ENCODE measurements around the gene TRPT1. TPM values are rescaled to one million over a fixed set of nuclear protein-coding genes. Genes with fewer than 3 reads are reported as not detected.
A peak's percentile ranks its signal among the peaks of the same experiment; 100 is the strongest.

Gene TRPT1
- total and polyA plus RNA-seq, 9 of the 15 experiments (the other 6 are each of a cell fraction or from before 2014, with no cell fraction given): 4.6 to 41.7 (median 23.1) TPM

- FAIRE-seq: peak; percentile 92
- POLR2A ChIA-PET: interaction anchor here (0.5 to 1.0 kb wide), 4 partner anchors 9 to 256 kb away, joined by 3 read pairs; partner anchors contain the start of genes COX8A and FERMT3
- TF ChIP-seq VEZF1 (CRISPR knock-in tag; IDR thresholded peaks at IDR 0.05) (peak; percentile 56), TCFL5 (CRISPR knock-in tag; conservative IDR thresholded peaks at IDR 0.05) (no peak), TFAP4 (CRISPR knock-in tag; IDR thresholded peaks at IDR 0.05; ENCODE audit: borderline replicate concordance) (peak; percentile 82), POLR2B (IDR thresholded peaks at IDR 0.05; ENCODE audit: low read depth, partially characterized antibody) (peak; percentile 65), TBP (optimal IDR thresholded peaks at IDR 0.05; ENCODE audit: low read depth, low read length) (peak; percentile 56), ZNF232 (CRISPR knock-in tag; IDR thresholded peaks at IDR 0.05) (peak; percentile 74; the same call in 1 of the 2 replicates), KLF10 (CRISPR knock-in tag; IDR thresholded peaks at IDR 0.05) (no peak), BDP1 (IDR thresholded peaks at IDR 0.05; ENCODE audit: insufficient read depth, insufficient read length) (no peak), MCM5 (IDR thresholded peaks at IDR 0.05; ENCODE audit: low read depth) (no peak), CREB3 (tag; conservative IDR thresholded peaks at IDR 0.05; ENCODE audit: low read depth) (no peak), DPF2 (IDR thresholded peaks at IDR 0.05) (0 out of 2 replicates have a peak, but pooled peaks have one; percentile 6), PML (IDR thresholded peaks at IDR 0.05; ENCODE audit: low read length) (peak; percentile 47; the same call in 1 of the 2 replicates), RBBP5 (IDR thresholded peaks at IDR 0.05; ENCODE audit: borderline replicate concordance, insufficient read depth, low read length, poor library complexity, severe bottlenecking) (peak; percentile 44)
- TF ChIP-seq, protein P1, sequence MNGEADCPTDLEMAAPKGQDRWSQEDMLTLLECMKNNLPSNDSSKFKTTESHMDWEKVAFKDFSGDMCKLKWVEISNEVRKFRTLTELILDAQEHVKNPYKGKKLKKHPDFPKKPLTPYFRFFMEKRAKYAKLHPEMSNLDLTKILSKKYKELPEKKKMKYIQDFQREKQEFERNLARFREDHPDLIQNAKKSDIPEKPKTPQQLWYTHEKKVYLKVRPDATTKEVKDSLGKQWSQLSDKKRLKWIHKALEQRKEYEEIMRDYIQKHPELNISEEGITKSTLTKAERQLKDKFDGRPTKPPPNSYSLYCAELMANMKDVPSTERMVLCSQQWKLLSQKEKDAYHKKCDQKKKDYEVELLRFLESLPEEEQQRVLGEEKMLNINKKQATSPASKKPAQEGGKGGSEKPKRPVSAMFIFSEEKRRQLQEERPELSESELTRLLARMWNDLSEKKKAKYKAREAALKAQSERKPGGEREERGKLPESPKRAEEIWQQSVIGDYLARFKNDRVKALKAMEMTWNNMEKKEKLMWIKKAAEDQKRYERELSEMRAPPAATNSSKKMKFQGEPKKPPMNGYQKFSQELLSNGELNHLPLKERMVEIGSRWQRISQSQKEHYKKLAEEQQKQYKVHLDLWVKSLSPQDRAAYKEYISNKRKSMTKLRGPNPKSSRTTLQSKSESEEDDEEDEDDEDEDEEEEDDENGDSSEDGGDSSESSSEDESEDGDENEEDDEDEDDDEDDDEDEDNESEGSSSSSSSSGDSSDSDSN (IDR thresholded peaks at IDR 0.05; ENCODE audit: borderline replicate concordance in 1 of 2, low read depth in 2 of 2, low read length in 2 of 2): peak in 1 of 2 experiments; percentile 86; a peak in 2 of 4 replicates
Observed at GRCh38 chr11:64230171-64230984, 4.4 kb upstream of the TRPT1 start, which contains the start of gene DNAJC4. DNAJC4 (plus strand) TSS chr11:64230548; CDS start chr11:64230855, 307 bp downstream.

More at GRCh38 chr11:64230171-64230984, 4.4 kb upstream of the TRPT1 start, which contains the start of gene DNAJC4:
- ATAC-seq (peak; percentile 64), DNase-seq (ENCODE audit: extremely low read depth in 1 of 4, low spot score in 3 of 4) (peak; percentile 76 to 98 (median 84))
- no peaks in the 10 kb centered on the region for H3K27me3 ChIP-seq (ENCODE audit: control insufficient read depth in 2 of 2, insufficient read depth in 2 of 2, low read length in 2 of 2)
- H3K4me3 ChIP-seq: peak within 1 kb of the TSS; percentile 76
- H3K9me1 ChIP-seq (ENCODE audit: control insufficient read depth, insufficient read depth, low read length): no peaks in the 10 kb centered on the region
- peaks cover 33 to 82% of the 10 kb centered on the region in 2 experiments for H3K4me1 ChIP-seq (replicated peaks in 1 of 2; ENCODE audit: control insufficient read depth in 2 of 2, insufficient read depth in 2 of 2, low read length in 2 of 2)
- H3K9me3 ChIP-seq (replicated peaks; ENCODE audit: control insufficient read depth, insufficient read depth, low read depth, low read length): no peaks in the 10 kb centered on the region
- H3K4me2 ChIP-seq (ENCODE audit: insufficient read depth, low read length): peak within 1 kb of the TSS; percentile 95
- peaks cover 11% of the 10 kb centered on the region; the same call in 1 of the 3 replicates for H3K36me3 ChIP-seq (ENCODE audit: control insufficient read depth, insufficient read depth, low read length)
- BruUV-seq (replicated peaks): no TSS peak
- no peaks in the 10 kb centered on the region for H4K20me1 ChIP-seq (replicated peaks; ENCODE audit: control insufficient read depth, insufficient read depth, low read length)
- under 1% methylated on average over 46 of the region's 62 CpGs for WGBS (ENCODE audit: insufficient coverage, low coverage, missing lambda C conversion rate)
- H3K27ac ChIP-seq (ENCODE audit: extremely low read depth, low read depth, low read length): peak within 1 kb of the TSS; percentile 92
- CTCF ChIA-PET (ENCODE audit: low intra/inter-chr PET ratio): no interaction called here
- H2AFZ ChIP-seq (ENCODE audit: low read depth, low read length): peak within 1 kb of the TSS; percentile 88
- peaks cover 57% of the 10 kb centered on the region for H3K79me2 ChIP-seq (ENCODE audit: control insufficient read depth, insufficient read depth, low read length)
- in situ Hi-C loops (cut with MboI): no loop called here
- peak within 1 kb of the TSS; percentile 91 to 96 for H3K9ac ChIP-seq (ENCODE audit: insufficient read depth in 1 of 2, low read depth in 2 of 2, low read length in 2 of 2)
- intact Hi-C loops (cut with micrococcal nuclease): loop anchor here (2.0 kb wide), 2 partner anchors 24 to 46 kb away; partner anchors contain the start of gene FERMT3
